WTC11 (cell line): ENCODE measurements around the gene AURKAIP1. TPM values are rescaled to one million over a fixed set of nuclear protein-coding genes. Genes with fewer than 3 reads are reported as not detected.

Experiments
- ATAC-seq: fragments of 200-7000 bp; cut with Tn5 transposase; 2 replicates; pipeline ENCODE4 v1.10.0; 2021; ENCODE audit warnings: mild to moderate bottlenecking, moderate library complexity
- CTCF ChIA-PET: fragments of 300-600 bp; sonication (Branson Sonifier 250); formaldehyde crosslinking; loops from one replicate; lab custom pipeline; 2021; ENCODE audit warnings: antibody characterized with exemption; lab: Charles Lee
- POLR2A ChIA-PET: fragments of 350-600 bp; sonication (Branson Sonifier 250); formaldehyde crosslinking; loops from one replicate; lab custom pipeline; 2021; ENCODE audit warnings: antibody characterized with exemption; lab: Charles Lee
- DNase-seq: peaks from one replicate; pipeline ENCODE4 v3.0.0; 2021; ENCODE audit warnings: low spot score
- H3K27ac Mint-ChIP-seq: 2 replicates; pipeline ENCODE4 v1.8.0; 2021; ENCODE audit warnings: mixed read lengths
- H3K27me3 Mint-ChIP-seq: 2 replicates; pipeline ENCODE4 v1.8.0; 2021; ENCODE audit warnings: low read depth, mild to moderate bottlenecking, moderate library complexity, mixed read lengths
- H3K36me3 Mint-ChIP-seq: 2 replicates; pipeline ENCODE4 v1.8.0; 2021; ENCODE audit warnings: mixed read lengths
- H3K4me1 Mint-ChIP-seq: 2 replicates; pipeline ENCODE4 v1.8.0; 2022; ENCODE audit warnings: mixed read lengths
- H3K4me3 Mint-ChIP-seq: 2 replicates; pipeline ENCODE4 v1.8.0; 2021; ENCODE audit warnings: mild to moderate bottlenecking, moderate library complexity, mixed read lengths
- H3K9me3 Mint-ChIP-seq: 2 replicates; pipeline ENCODE4 v1.8.0; 2021; ENCODE audit warnings: mixed read lengths
- AFF4 ChIP-seq: sonication (generic); formaldehyde crosslinking; IDR thresholded peaks from 2 replicates; pipeline ENCODE4 v1.8.1; 2023; ENCODE audit warnings: mild to moderate bottlenecking, missing genetic modification reagents, borderline replicate concordance
- ATF2 ChIP-seq: sonication (generic); formaldehyde crosslinking; IDR thresholded peaks from 2 replicates; pipeline ENCODE4 v1.8.1; 2022; ENCODE audit warnings: low read depth, missing genetic modification reagents, borderline replicate concordance
- CDX4 ChIP-seq: fragments of 250-450 bp; sonication (Bioruptor Pico); IDR thresholded peaks from 2 replicates; pipeline ENCODE4 v1.9.0; 2021; ENCODE audit warnings: moderate library complexity, mild to moderate bottlenecking, inconsistent platforms, borderline replicate concordance
- E2F4 ChIP-seq: sonication (generic); formaldehyde crosslinking; IDR thresholded peaks from 2 replicates; pipeline ENCODE4 v1.8.1; 2022; ENCODE audit warnings: low read depth, mild to moderate bottlenecking, moderate library complexity, missing genetic modification reagents, borderline replicate concordance
- E2F5 ChIP-seq: sonication (generic); formaldehyde crosslinking; IDR thresholded peaks from 2 replicates; pipeline ENCODE4 v1.8.1; 2022; ENCODE audit warnings: mild to moderate bottlenecking, moderate library complexity, missing genetic modification reagents
- ELF4 ChIP-seq: sonication (generic); formaldehyde crosslinking; IDR thresholded peaks from 2 replicates; pipeline ENCODE4 v1.8.1; 2022; ENCODE audit warnings: low read depth, mild to moderate bottlenecking, moderate library complexity, missing genetic modification reagents
- ETV6 ChIP-seq: sonication (generic); formaldehyde crosslinking; IDR thresholded peaks from 2 replicates; pipeline ENCODE4 v1.8.1; 2022; ENCODE audit warnings: mild to moderate bottlenecking, missing genetic modification reagents
- FOXJ3 ChIP-seq: sonication (generic); formaldehyde crosslinking; IDR thresholded peaks from 2 replicates; pipeline ENCODE4 v1.9.0; 2021; ENCODE audit warnings: missing genetic modification reagents, mild to moderate bottlenecking, borderline replicate concordance
- HMGXB4 ChIP-seq: sonication (generic); formaldehyde crosslinking; IDR thresholded peaks from 2 replicates; pipeline ENCODE4 v1.8.1; 2023; ENCODE audit warnings: mild to moderate bottlenecking, moderate library complexity, missing genetic modification reagents
- KAT7 ChIP-seq: sonication (generic); formaldehyde crosslinking; IDR thresholded peaks from 2 replicates; pipeline ENCODE4 v1.8.1; 2023; ENCODE audit warnings: missing genetic modification reagents, mild to moderate bottlenecking, borderline replicate concordance
- MXD4 ChIP-seq: fragments of 250-450 bp; sonication (Bioruptor Pico); IDR thresholded peaks from 2 replicates; pipeline ENCODE4 v1.8.0; 2021; ENCODE audit warnings: mild to moderate bottlenecking, moderate library complexity, borderline replicate concordance
- MYBL2 ChIP-seq: sonication (generic); formaldehyde crosslinking; IDR thresholded peaks from 2 replicates; pipeline ENCODE4 v1.8.1; 2023; ENCODE audit warnings: mild to moderate bottlenecking, moderate library complexity, missing genetic modification reagents
- NR1H2 ChIP-seq: sonication (generic); formaldehyde crosslinking; IDR thresholded peaks from 2 replicates; pipeline ENCODE4 v1.9.0; 2021; ENCODE audit warnings: mild to moderate bottlenecking, moderate library complexity, missing genetic modification reagents
- NR2C2 ChIP-seq: sonication (generic); formaldehyde crosslinking; IDR thresholded peaks from 2 replicates; pipeline ENCODE4 v1.8.0; 2022; ENCODE audit warnings: mild to moderate bottlenecking, missing genetic modification reagents
- NR3C1 ChIP-seq: sonication (generic); formaldehyde crosslinking; conservative IDR thresholded peaks from 2 replicates; pipeline ENCODE4 v1.8.1; 2023; ENCODE audit warnings: low read depth, mild to moderate bottlenecking, missing genetic modification reagents
- SMAD4 ChIP-seq: sonication (generic); formaldehyde crosslinking; IDR thresholded peaks from 2 replicates; pipeline ENCODE4 v1.8.0; 2022; ENCODE audit warnings: mild to moderate bottlenecking, missing genetic modification reagents
- TEAD4 ChIP-seq: sonication (generic); formaldehyde crosslinking; IDR thresholded peaks from 2 replicates; pipeline ENCODE4 v1.8.0; 2022; ENCODE audit warnings: mild to moderate bottlenecking, missing genetic modification reagents
- ZMAT4 ChIP-seq: fragments of 250-450 bp; sonication (Bioruptor Pico); IDR thresholded peaks from 2 replicates; pipeline ENCODE4 v1.9.0; 2021; ENCODE audit warnings: mild to moderate bottlenecking
- ZNF416 ChIP-seq: fragments of 250-450 bp; sonication (Bioruptor Pico); IDR thresholded peaks from 2 replicates; pipeline ENCODE4 v1.9.0; 2021; ENCODE audit warnings: mild to moderate bottlenecking, inconsistent platforms
- total RNA-seq: library from RNA; stranded (reverse); gene quantifications from 3 replicates; pipeline ENCODE4 v1.2.3, GENCODE V29; 2021

AURKAIP1 gene
- total RNA-seq, 1 experiment from 2014 or later = 268 TPM

- Mint-ChIP-seq H3K9me3 (no peaks in the 10 kb centered on the region), H3K36me3 (no peaks in the 10 kb centered on the region), H3K27ac (peak overlapping the region; percentile 68), H3K27me3 (peaks cover 2% of the 10 kb centered on the region; the same call in 1 of the 2 replicates), H3K4me3 (no peak overlapping the region), H3K4me1 (peaks cover 40% of the 10 kb centered on the region)
- ATAC-seq (no peak), DNase-seq (no peak)
- no peak for TF ChIP-seq KAT7 (CRISPR knock-in tag)
- no peak for TF ChIP-seq NR2C2 (CRISPR knock-in tag)
- no peak for TF ChIP-seq SMAD4 (CRISPR knock-in tag)
- TF ChIP-seq ETV6 (CRISPR knock-in tag) = no peak
- no peak for TF ChIP-seq ATF2
- no peak for TF ChIP-seq FOXJ3
- TF ChIP-seq ZNF416 (CRISPR knock-in tag) = no peak
- TF ChIP-seq ELF4 (CRISPR knock-in tag) = no peak
- TF ChIP-seq ZMAT4 (CRISPR knock-in tag) = no peak
- no peak for TF ChIP-seq HMGXB4 (CRISPR knock-in tag)
- TF ChIP-seq TEAD4 (CRISPR knock-in tag) = no peak
- TF ChIP-seq AFF4 (CRISPR knock-in tag) = no peak
- TF ChIP-seq NR3C1 (CRISPR knock-in tag) = no peak
- TF ChIP-seq NR1H2 = no peak
- TF ChIP-seq MXD4 (CRISPR knock-in tag) = no peak
- TF ChIP-seq MYBL2 (CRISPR knock-in tag) = no peak
- no peak for TF ChIP-seq E2F5 (CRISPR knock-in tag)
- TF ChIP-seq E2F4 (CRISPR knock-in tag) = no peak
- TF ChIP-seq CDX4 = no peak
- CTCF ChIA-PET = interaction anchor here (1.2 kb wide), 1 partner anchor 20 kb away, joined by 4 read pairs; no protein-coding TSS in a partner anchor
- POLR2A ChIA-PET = no interaction called here
These were observed 47.0 kb upstream of the AURKAIP1 start for GRCh38 chr1:1421907-1422464.
